ENCODE measurements around the gene FUBP3. TPM values are rescaled to one million over a fixed set of nuclear protein-coding genes. Genes with fewer than 3 reads are reported as not detected.

FUBP3 gene
- polyA plus RNA-seq, 1 of the 3 experiments (the other 2 are of a cell fraction): 55.1 TPM

- Histone ChIP-seq H3K4me1 (ENCODE audit: control insufficient read depth in 1 of 2, insufficient read depth in 2 of 2, low read depth in 1 of 2, low read length in 1 of 2) (no peaks in the 10 kb centered on the region), H3K9me2 (no peaks in the 10 kb centered on the region), H2AFZ (ENCODE audit: low read depth) (no peak overlapping the region), H3F3A (replicated peaks; ENCODE audit: insufficient read depth) (no peaks in the 10 kb centered on the region), H4K20me1 (ENCODE audit: insufficient read depth) (no peaks in the 10 kb centered on the region), H3K9me3 (no peaks in the 10 kb centered on the region), H3K27ac (ENCODE audit: low read depth in 2 of 2, low read length in 1 of 2) (no peak overlapping the region), H3K79me2 (ENCODE audit: insufficient read depth) (no peaks in the 10 kb centered on the region), H3K27me3 (ENCODE audit: insufficient read depth) (0 out of 2 replicates have a peak, but pooled peaks cover 6% of the 10 kb centered on the region), H3K9ac (no peak overlapping the region), H3K36me3 (replicated peaks in 1 of 2; ENCODE audit: control insufficient read depth in 1 of 2, insufficient read depth in 2 of 2, low read length in 1 of 2) (no peaks in the 10 kb centered on the region), H3K4me2 (no peak overlapping the region), H3K4me3 (ENCODE audit: low read depth in 2 of 2, low read length in 1 of 2) (no peak overlapping the region)
- DNase-seq: no peak
- TF ChIP-seq REST (IDR thresholded peaks at IDR 0.05; ENCODE audit: low read depth, low read length): no peak
- no peak for TF ChIP-seq PBX3 (IDR thresholded peaks at IDR 0.05)
- TF ChIP-seq MXI1 (IDR thresholded peaks at IDR 0.05; ENCODE audit: low read depth, low read length): no peak
- no peak for TF ChIP-seq SIN3A (IDR thresholded peaks at IDR 0.05; ENCODE audit: borderline replicate concordance, low read depth, low read length)
- TF ChIP-seq RCOR1 (IDR thresholded peaks at IDR 0.05; ENCODE audit: low read length): no peak
- TF ChIP-seq IRF3 (IDR thresholded peaks at IDR 0.05; ENCODE audit: low read depth, low read length): no peak
- TF ChIP-seq RXRA (IDR thresholded peaks at IDR 0.05; ENCODE audit: borderline replicate concordance, low read depth): no peak
- no peak for TF ChIP-seq NRF1 (IDR thresholded peaks at IDR 0.05; ENCODE audit: low read depth, low read length)
- TF ChIP-seq MAX (IDR thresholded peaks at IDR 0.05; ENCODE audit: low read depth): no peak
- TF ChIP-seq TAF1 (IDR thresholded peaks at IDR 0.05; ENCODE audit: borderline replicate concordance, low read depth, low read length): no peak
- TF ChIP-seq FOXM1 (IDR thresholded peaks at IDR 0.05; ENCODE audit: low read depth): no peak
- TF ChIP-seq EZH2phosphoT487 (IDR thresholded peaks at IDR 0.05; ENCODE audit: borderline replicate concordance, low read depth): no peak
- TF ChIP-seq SMC3 (IDR thresholded peaks at IDR 0.05; ENCODE audit: low read depth, low read length): no peak
- TF ChIP-seq GABPA (IDR thresholded peaks at IDR 0.05; ENCODE audit: low read depth): no peak
- no peak for TF ChIP-seq YY1 (IDR thresholded peaks at IDR 0.05; ENCODE audit: low read depth)
- POLR2A ChIA-PET: no interaction called here
- CTCF ChIA-PET: no interaction called here
- WGBS (ENCODE audit: low lambda C conversion rate): 84% methylated on average over 6 of the region's 6 CpGs
These were observed 35.5 kb upstream of the FUBP3 start for GRCh38 chr9:130543859-130544258.
